ENCODE measurements around the gene EMX1.

The EMX1 gene

GRCh38 chr2:72917138-72917876, at the start of gene EMX1:
Gene EMX1, plus strand, starts transcription at chr2:72917519. Its CDS starts 334 bp downstream, at chr2:72917853.
- TF ChIP-seq CTCF (IDR thresholded peaks at IDR 0.05) = no peak

DNA sequence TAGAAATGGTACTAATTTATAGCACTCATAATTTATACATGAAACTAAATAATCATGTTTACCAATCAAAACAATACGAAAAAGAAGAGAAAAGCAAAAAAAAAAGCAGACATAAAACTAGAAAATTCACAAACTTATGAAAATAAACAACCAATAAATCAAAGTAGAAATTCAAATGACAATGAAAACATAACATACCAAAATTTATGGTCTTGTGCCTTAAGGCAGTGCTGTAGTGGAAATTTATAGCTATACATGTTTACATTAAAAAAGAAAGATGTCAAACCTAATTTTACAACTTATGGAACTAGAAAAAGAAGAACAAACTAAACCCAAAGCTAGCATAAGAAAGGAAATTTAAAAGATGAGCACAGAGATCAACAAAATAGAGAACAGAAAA, 46.3 kb upstream of the EMX1 start:
- no peak for TF ChIP-seq CTCF (IDR thresholded peaks at IDR 0.05)

- TF ChIP-seq CTCF (IDR thresholded peaks at IDR 0.05) = no peak
Observed at GRCh38 chr2:72871880-72872279, 45.4 kb upstream of the EMX1 start.

GRCh38 chr2:72883356-72883962, 33.9 kb upstream of the EMX1 start:
- no peak for TF ChIP-seq CTCF (IDR thresholded peaks at IDR 0.05)

DNA sequence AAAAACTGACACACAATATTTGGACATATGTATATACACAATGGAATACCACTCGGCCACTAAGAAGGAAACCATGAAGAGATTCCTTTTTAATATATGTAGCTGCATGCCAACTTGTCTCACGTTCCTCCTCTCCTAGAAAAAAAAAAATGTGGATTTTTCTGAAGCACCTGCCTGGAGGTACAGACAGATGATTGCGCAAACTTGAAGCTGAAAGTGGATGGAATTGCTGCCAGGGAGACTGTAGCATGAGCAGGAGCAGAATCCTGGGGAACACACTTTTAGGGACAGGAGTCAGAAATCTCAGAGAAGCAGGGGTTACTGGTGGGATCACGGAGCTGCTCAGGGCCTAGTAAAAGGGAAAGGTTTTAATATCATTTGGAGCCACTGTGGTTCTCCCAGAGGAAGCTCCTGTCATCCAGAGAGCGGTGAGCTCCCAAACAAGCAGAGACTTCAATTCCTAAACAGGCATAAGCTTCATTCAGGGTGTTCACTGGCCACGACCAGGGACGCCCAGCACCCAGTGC, 30.8 kb upstream of the EMX1 start:
- TF ChIP-seq CTCF (IDR thresholded peaks at IDR 0.05) = no peak

DNA sequence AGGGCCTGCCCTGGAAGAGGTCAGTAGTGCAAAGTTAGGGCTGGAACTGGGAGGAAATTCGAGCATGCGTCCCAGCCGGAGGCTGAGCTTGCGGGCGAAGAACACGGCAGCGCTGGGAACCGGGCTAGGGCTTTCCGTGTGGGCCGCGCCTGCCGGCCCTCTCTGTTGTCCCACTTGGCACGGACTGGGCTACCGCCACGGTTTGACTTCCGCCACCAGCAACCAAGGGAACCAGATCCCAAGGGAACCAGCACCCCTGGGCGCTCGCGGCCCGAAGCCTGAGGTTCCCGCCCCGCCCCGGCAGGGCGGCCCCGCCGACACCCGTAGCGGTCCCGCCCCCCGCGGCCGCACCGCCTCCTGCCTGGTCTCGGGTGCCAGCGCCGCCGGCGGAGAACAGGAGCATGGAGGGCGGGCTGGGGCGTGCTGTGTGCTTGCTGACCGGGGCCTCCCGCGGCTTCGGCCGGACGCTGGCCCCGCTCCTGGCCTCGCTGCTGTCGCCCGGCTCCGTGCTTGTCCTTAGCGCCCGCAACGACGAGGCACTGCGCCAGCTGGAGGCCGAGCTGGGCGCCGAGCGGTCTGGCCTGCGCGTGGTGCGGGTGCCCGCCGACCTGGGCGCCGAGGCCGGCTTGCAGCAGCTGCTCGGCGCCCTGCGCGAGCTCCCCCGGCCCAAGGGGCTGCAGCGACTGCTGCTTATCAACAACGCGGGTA, 30.1 kb upstream of the EMX1 start, which contains the start of gene SPR:
SPR (plus strand) TSS at position 377 of the 708 bp plus-strand sequence; CDS start at position 402, 25 bp downstream.
- no peak for TF ChIP-seq CTCF (IDR thresholded peaks at IDR 0.05)

DNA sequence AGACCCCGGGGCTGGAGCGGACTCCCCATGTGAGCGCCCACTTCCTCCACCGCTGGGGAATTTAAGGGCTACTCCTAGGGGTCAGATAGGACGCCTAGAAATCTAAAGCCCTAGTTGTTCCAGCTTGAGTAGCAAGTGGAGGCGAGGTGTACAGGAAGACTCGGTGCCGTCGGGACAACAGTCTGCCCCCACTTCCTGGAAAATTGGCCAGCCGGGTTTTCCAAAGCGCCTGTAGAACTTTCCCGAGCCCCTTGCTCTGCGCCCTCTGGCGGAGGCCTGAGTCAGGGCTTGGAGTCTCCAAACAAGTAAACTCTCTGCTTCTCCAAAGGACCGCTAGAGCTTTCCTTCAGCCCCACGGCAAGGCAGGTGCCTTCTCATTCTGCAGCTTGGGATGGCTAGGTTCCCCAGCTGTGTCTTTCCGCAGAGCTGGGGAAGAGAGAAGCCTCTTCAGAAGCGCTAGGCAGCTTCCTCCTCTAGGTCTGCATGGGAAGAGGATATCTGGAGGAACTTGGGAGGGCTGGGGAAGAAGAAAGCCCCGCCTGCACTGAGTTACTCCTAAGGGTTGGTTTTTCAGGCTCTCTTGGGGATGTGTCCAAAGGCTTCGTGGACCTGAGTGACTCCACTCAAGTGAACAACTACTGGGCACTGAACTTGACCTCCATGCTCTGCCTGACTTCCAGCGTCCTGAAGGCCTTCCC, 29.4 kb upstream of the EMX1 start:
- peak; percentile 64 for TF ChIP-seq CTCF (IDR thresholded peaks at IDR 0.05)
